Activated CD4-positive, alpha-beta T cell treated with anti-CD3 and anti-CD28 coated beads, Interleukin-2, amount 50 U/mL, for 1 hour (primary cell): ENCODE measurements around the gene CLEC4F.

Experiments used
- DNase-seq: peaks from one replicate; pipeline ENCODE4 v3.0.0-alpha.2; 2020

CLEC4F gene

GRCh38 chr2:70820499-70820898 is at the start of gene CLEC4F:
TSS of gene CLEC4F (minus strand) at chr2:70820599. CDS start at chr2:70820523, 76 bp downstream.
- DNase-seq = no peak

- DNase-seq = no peak
Measured at GRCh38 chr2:70868970-70869369, 48.6 kb upstream of the CLEC4F start.

- DNase-seq = peak; percentile 66
Measured at GRCh38 chr2:70861777-70862625, 41.6 kb upstream of the CLEC4F start.

GRCh38 chr2:70855667-70856066 is 35.3 kb upstream of the CLEC4F start:
- DNase-seq = no peak

GRCh38 chr2:70854411-70854810 is 34.0 kb upstream of the CLEC4F start:
- no peak for DNase-seq

- DNase-seq = no peak
Measured at GRCh38 chr2:70852824-70853223, 32.4 kb upstream of the CLEC4F start.

GRCh38 chr2:70851704-70852103 is 31.3 kb upstream of the CLEC4F start:
- DNase-seq = no peak

GRCh38 chr2:70850925-70851324 is 30.5 kb upstream of the CLEC4F start:
- no peak for DNase-seq

GRCh38 chr2:70842401-70842800 is 22.0 kb upstream of the CLEC4F start:
- no peak for DNase-seq

- DNase-seq = no peak
Measured at GRCh38 chr2:70837980-70838925, 17.9 kb upstream of the CLEC4F start.

- DNase-seq = no peak
Measured at GRCh38 chr2:70835643-70836042, 15.2 kb upstream of the CLEC4F start, which contains the start of gene CD207. TSS of gene CD207 (minus strand) at chr2:70835816. CDS start at chr2:70835776, 40 bp downstream.

GRCh38 chr2:70834881-70835280 is 14.5 kb upstream of the CLEC4F start:
- no peak for DNase-seq

GRCh38 chr2:70834106-70834505 is 13.7 kb upstream of the CLEC4F start:
- DNase-seq = no peak

- no peak for DNase-seq
Measured at GRCh38 chr2:70833246-70833645, 12.8 kb upstream of the CLEC4F start.

GRCh38 chr2:70832386-70832785 is 12.0 kb upstream of the CLEC4F start:
- DNase-seq = no peak

- DNase-seq = no peak
Measured at GRCh38 chr2:70831861-70832260, 11.5 kb upstream of the CLEC4F start.

GRCh38 chr2:70830366-70830765 is 10.0 kb upstream of the CLEC4F start:
- DNase-seq = no peak

GRCh38 chr2:70829916-70830315 is 9.5 kb upstream of the CLEC4F start:
- no peak for DNase-seq

GRCh38 chr2:70828914-70829824 is 8.8 kb upstream of the CLEC4F start:
- DNase-seq = no peak

GRCh38 chr2:70828115-70828514 is 7.7 kb upstream of the CLEC4F start:
- no peak for DNase-seq

GRCh38 chr2:70827388-70827787 is 7.0 kb upstream of the CLEC4F start:
- no peak for DNase-seq

- DNase-seq = no peak
Measured at GRCh38 chr2:70826696-70827350, 6.4 kb upstream of the CLEC4F start.
